Urothelium cell line (cell line): ENCODE measurements around the gene ASPRV1.

Source experiments
- DNase-seq: peaks from one replicate; pipeline ENCODE4 v3.0.0; 2011; ENCODE audit warnings: low spot score, mixed read lengths
- FAIRE-seq: peaks from 2 replicates; lab custom pipeline; 2011; peaks lifted over from hg19 to GRCh38; lab: Jason Lieb, UNC

The ASPRV1 gene

DNA sequence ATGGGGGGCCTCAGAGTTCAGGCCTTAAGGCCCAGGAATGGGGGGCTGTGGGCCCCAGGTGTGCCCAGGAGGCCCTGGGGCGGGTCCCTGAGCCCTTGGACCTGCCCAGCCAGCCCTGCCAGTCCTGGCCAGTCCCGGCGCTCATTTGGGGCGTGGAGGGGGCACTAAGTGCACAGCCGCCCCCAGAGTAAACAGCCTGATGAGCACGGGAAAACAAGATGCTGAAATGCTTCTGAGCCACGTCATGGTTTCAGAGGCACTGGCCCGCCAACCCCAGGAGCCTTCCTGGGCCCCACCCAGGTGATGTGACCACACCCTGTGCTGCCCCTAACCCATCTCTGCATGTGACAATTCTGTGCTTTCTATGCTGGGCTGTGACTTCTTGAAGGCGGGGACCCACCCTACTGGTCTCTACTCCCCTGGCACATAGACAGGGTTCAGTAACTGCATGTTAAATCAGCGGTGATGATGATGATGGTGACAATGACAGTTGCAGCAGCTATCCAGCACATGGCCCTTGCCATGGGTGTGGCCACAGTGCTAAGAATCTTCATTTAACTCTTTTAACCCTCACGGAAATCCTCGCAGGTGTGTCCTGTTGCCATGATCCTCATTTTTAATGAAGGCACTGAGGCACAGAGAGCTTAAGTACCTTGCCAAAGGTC, 28.1 kb upstream of the ASPRV1 start:
- no peak for FAIRE-seq
- no peak for DNase-seq

DNA sequence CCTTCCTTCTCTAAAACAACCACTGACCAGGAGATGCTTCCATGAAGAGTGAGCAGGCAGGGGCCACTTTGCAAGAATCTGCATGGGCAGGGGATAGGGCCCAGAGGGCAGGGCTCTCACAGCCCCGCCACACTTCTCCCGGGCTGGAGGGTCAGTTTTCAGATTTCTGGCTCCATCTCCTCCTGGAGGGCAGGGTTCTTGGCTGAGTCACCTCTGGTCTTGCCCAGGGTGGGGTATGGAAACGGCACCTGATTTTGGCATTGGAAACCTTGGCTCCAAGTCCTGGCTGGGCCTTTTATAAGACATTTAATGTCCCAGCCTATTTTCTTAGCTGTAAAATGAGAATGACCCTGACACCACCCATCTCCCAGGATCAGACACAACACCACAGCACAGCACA, 27.6 kb upstream of the ASPRV1 start:
- FAIRE-seq (no peak), DNase-seq (no peak)

- DNase-seq (no peak), FAIRE-seq (no peak)
These were observed 26.7 kb upstream of the ASPRV1 start for GRCh38 chr2:69988086-69988635.

GRCh38 chr2:69986691-69987090, 25.3 kb upstream of the ASPRV1 start:
- DNase-seq (no peak), FAIRE-seq (no peak)

- DNase-seq (no peak), FAIRE-seq (no peak)
These were observed 24.3 kb upstream of the ASPRV1 start for GRCh38 chr2:69985688-69986087.

- no peak for FAIRE-seq
- no peak for DNase-seq
These were observed 23.8 kb upstream of the ASPRV1 start for GRCh38 chr2:69985216-69985615.

GRCh38 chr2:69983392-69983966, 22.0 kb upstream of the ASPRV1 start:
- no peak for DNase-seq
- no peak for FAIRE-seq

GRCh38 chr2:69979902-69980807, 18.7 kb upstream of the ASPRV1 start:
- DNase-seq, result no peak
- no peak for FAIRE-seq

- DNase-seq (no peak), FAIRE-seq (no peak)
These were observed 16.6 kb upstream of the ASPRV1 start for GRCh38 chr2:69977906-69978482.

DNA sequence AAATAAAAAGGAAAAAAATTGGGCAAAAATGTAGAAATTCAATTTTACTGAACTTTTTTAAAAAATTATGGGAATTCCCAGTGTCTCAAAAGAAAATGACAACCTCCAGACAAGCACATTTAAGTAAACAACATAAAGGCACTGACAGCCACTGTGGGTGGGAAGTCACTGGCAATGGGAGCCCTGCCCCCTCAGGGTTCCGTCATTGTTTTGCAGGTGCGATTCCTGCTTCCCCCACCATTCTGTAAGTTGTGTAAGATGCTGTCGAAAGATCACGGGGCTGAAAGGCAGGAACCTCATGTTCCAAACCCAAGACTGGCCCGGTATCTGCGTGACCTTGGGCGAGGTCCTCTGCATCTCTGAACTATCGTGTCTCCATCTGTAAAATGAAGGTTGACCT, 15.8 kb upstream of the ASPRV1 start:
- FAIRE-seq (no peak), DNase-seq (no peak)

- no peak for DNase-seq
- FAIRE-seq, result no peak
These were observed 14.5 kb upstream of the ASPRV1 start for GRCh38 chr2:69975853-69976462.

GRCh38 chr2:69975136-69975852, 13.9 kb upstream of the ASPRV1 start:
- DNase-seq (no peak), FAIRE-seq (no peak)

- DNase-seq (no peak), FAIRE-seq (no peak)
These were observed 11.9 kb upstream of the ASPRV1 start for GRCh38 chr2:69973335-69973735.

DNA sequence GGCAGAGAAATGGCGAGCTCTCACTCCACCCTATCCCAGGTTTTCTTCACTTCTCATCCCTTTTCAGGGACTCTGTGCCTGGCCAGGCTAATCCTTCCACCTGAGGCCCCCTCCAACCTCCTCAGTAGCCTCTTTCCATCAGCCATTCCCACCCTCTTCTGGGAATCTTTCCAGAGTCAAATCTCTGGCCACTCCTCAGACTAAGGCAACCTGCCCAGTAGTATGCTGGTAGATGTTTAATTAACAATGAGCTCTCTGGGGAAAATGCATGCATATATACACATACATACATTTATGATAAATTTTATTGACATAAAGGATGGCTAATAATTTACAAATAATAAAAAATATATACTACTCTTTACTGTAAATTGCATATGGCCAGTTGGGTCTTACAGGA, 11.4 kb upstream of the ASPRV1 start:
- no peak for DNase-seq
- no peak for FAIRE-seq

- DNase-seq, result no peak
- no peak for FAIRE-seq
These were observed 8.6 kb upstream of the ASPRV1 start for GRCh38 chr2:69969991-69970390.

GRCh38 chr2:69969126-69969983, 7.9 kb upstream of the ASPRV1 start:
- no peak for FAIRE-seq
- no peak for DNase-seq

DNA sequence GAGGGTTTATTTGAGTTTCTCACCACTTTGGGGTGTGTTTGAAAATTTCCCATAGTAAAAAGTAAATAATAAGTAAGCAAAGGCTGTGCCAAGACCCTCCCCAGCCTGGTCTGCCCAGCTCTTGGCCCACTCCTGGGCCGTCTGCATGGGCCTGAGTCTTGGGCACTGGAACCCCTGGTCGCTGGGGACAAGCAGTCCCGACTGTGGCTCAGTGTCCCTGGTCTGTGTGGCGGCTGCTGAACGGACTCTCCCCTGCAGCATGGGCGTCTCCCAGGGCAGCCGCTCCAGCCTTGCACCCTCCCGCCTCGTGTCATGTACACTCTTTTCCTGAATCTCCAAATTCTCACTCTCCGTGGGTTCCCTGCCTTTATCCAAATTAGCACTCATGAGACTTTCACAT, 7.2 kb upstream of the ASPRV1 start:
- no peak for DNase-seq
- no peak for FAIRE-seq

- FAIRE-seq, result no peak
- no peak for DNase-seq
These were observed 5.1 kb upstream of the ASPRV1 start for GRCh38 chr2:69966496-69966895.

- no peak for FAIRE-seq
- no peak for DNase-seq
These were observed 4.5 kb upstream of the ASPRV1 start for GRCh38 chr2:69965756-69966445.
